Activated CD8-positive, alpha-beta memory T cell treated with anti-CD3 and anti-CD28 coated beads for 24 hours (primary cell): ENCODE measurements around the gene ZCCHC14.

Experiments
- DNase-seq: peaks from one replicate; pipeline ENCODE4 v3.0.0-alpha.2; 2020

The ZCCHC14 gene

GRCh38 chr16:87451563-87452210 is 41.1 kb downstream of the ZCCHC14 start:
- no peak for DNase-seq

DNA sequence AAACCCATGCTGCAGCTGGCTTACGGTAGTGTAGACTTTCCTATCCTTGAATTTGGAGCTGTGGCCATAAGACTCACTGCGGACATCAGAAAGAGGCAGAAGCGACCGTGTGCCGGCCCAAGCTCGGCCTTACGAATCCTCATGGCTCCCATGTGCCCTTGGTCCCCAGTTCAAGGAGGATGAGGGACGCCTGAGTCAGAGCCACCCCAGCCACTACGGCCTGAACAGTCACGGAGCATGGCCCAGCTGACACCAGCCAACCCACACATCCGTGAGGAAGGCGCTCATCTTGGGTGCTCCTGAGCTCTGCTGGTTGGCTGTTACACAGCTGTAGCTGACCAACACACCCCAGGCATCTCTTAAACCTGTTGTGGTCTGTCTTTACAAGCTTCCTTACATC is 44.0 kb downstream of the ZCCHC14 start:
- DNase-seq, result no peak

DNA sequence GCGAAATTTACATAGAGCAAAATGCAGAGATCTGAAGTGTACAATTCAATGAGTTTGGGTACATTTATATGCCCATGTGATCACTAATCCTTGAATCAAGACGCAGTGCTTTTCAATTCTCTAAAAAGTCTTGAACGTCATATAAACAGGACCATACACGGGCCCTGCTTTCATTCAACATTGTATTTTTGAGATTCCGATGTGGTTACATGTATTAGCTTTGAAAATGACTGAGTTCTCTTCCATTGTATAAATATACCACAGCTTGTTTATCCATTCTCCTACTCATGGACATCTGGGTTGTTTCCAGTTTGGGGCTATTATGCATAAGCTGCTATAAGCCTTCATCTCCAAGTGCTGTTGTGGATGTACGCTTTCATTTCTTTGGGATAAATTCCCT is 45.5 kb downstream of the ZCCHC14 start:
- DNase-seq, result no peak

DNA sequence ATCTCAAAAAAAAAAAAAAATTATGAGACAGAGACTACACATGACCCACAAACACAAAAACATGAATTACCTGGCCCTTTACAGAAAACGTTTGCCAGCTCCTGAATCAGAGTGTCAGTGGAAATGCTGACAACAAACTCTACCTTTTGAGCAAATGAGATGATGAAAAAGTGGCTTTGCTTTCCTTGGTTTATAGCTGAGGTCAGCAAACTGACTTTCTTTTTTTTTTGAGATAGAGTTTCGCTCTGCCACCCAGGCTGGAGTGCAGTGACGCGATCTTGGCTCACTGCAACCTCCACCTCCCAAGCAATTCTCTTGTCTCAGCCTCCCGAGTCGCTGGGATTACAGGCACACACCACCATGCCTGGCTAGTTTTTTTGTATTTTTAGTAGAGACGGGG is 46.3 kb downstream of the ZCCHC14 start:
- DNase-seq, result no peak

GRCh38 chr16:87445486-87445885 is 47.3 kb downstream of the ZCCHC14 start:
- no peak for DNase-seq

- no peak for DNase-seq
These were observed 48.9 kb downstream of the ZCCHC14 start for GRCh38 chr16:87443964-87444363.

GRCh38 chr16:87443016-87443415 is 49.8 kb downstream of the ZCCHC14 start:
- no peak for DNase-seq

DNA sequence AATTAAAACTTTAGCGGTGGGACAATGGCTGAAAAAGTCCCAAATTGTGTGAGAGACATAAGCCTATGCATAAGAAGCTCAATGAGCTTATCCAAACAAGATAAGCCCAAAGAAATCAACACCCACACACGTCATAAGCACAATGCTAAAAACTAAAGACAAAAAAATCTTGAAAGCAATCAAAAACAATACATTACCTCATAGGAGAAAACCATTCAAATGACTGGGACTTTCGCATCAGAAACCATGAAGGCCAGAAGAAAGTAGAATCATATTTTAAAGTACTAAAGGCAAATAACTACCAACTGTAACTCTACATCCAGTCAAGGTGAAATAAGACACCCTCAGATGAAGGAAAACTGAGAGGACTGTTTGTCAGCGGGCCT is 50.2 kb downstream of the ZCCHC14 start:
- no peak for DNase-seq

DNA sequence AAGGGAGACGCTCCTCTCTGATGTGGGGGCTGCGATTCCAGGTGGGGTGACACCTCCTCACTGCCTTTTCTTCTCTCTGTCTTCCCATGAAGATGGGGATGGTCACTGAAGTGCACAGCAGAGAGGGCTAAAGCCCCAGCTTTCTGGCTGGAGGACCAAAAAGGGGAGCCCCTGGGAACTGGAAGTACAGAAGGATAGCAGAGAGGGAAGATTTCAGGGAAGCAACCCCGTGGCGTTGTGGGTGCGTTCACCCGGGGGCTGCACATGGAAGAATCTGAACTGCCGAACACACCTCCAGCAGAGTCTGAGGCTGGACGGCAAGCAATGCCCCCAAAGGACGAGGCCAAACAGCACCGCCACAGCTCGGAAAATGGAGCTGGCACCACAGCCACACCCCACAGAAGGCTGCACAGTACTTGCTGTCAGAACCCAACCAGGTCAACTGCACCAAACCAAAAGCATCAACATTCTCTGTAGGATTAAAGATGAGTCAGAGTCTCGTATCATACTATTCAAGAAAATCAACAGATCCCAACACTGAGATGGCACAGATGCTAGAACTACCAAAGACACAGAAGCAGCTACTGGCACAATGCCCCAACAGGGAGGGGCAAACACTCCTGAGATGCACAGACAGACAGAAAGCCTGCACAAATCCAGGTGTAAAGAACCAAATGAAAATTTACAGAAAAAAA is 50.8 kb downstream of the ZCCHC14 start:
- no peak for DNase-seq

GRCh38 chr16:87439926-87440325 is 52.9 kb downstream of the ZCCHC14 start:
- no peak for DNase-seq

GRCh38 chr16:87438611-87438985 is 54.2 kb downstream of the ZCCHC14 start:
- DNase-seq, result no peak

DNA sequence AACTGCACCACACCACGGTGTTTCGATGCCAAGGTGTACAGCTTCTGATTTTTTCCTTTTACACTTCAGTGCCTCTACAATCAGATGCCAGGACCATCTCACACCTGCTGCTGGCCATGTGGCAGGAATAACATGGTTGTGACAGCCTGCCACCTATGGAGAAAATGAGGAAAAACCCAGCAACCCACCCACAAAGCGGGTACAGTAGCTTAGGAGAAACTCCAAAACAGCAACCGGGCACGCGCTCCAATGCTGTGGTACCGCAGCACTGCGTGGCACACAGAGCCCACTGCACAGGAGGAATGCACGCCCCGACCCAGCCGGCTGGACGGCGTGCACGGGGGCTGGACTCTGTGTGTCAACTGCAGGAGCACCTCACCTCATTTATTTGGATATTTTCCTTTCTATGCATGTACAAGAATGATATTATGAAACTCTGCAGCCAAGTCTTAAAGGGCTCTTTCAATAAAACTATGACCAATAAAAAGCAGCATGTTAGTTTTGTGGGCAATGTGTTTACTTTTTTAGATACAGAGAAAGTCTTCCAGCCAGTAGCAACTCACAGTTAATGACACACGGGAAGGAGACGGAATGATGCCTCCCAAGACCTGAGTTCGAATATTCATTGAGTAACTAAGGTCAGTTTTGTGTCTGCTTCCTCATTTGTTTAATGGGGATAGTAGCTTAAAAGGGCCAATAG is 54.8 kb downstream of the ZCCHC14 start:
- no peak for DNase-seq

GRCh38 chr16:87437327-87437726 is 55.5 kb downstream of the ZCCHC14 start:
- DNase-seq, result no peak

DNA sequence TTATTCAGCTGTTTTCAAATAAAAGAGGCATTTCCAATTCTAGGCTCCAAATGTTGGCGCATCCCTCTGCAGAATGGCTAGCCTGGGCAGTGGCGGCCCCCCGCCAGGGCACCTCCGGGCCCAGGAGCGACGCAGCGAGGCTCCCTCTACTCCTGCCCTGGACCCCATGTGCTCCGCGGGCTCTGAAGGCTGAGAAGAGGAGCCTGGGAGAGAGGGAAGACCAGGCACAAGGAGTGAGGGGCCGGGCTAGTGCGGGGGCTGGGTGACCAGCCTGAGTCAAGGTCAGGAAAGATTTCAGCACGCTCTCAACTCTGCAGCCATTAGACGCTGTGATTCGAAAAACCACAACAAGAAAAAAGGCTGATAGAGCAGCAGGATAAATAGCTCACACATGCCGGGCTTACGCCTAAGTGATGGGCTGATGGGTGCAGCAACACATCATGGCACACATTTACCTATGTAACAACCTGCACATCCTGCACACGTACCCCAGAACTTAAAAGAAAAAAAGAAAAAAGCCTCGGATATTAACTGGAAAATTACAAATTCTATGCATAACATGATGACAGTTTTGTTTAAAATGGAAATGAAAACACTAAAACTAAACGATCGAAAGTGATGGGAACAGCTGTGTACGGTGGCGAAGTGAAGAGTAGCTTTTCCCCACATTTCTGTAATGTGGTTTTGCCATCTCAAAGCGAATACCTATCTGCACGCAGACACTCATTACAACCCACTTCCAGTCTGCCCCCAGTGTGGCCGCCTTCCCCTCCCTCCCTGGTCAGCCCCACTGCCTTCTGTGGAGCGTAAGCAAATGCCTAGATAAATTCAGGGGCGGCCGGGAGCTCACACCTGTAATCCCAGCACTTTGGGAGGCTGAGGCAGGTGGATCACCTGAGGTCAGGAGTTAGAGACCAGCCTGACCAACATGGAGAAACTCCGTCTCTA is 56.3 kb downstream of the ZCCHC14 start:
- peak; percentile 69 for DNase-seq

DNA sequence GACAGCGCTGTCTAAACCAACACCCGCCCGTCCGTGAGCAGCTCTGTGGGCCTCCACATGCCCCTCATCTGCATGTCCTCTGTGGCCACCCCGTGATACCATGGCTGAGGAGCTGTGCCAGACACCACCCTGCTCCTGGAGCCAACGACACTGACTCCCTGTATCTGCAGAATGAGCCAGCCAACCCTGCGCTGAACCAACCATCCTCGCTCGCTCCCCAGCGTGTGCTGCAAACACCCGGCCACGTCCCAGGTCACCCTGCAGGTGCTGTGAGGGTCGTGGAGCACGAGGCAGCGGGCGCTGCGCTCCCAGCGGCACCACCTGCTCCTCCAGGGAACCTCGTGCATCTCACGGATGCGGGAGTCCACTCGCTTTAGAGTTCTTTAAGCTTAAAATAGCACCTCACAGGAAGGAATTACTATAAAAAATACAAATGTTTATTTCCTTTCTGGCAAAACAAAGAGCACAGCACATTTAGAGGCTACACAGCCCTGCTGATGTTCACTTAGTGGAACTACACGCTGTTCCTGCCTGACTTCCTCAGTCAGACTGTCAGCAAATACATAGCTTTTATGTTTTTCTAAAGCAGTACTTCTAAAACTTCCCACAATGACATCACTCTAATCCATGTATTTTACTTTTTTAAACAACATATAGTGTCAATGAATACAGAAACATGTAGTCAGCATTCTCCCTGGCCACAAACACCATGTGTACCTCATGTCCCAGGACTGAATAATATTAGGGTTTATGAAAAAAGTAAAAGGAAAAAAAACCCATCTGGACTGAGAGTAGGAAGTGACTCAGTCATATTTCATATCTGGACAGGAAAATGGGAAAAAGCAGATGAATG is 57.2 kb downstream of the ZCCHC14 start:
- no peak for DNase-seq

DNA sequence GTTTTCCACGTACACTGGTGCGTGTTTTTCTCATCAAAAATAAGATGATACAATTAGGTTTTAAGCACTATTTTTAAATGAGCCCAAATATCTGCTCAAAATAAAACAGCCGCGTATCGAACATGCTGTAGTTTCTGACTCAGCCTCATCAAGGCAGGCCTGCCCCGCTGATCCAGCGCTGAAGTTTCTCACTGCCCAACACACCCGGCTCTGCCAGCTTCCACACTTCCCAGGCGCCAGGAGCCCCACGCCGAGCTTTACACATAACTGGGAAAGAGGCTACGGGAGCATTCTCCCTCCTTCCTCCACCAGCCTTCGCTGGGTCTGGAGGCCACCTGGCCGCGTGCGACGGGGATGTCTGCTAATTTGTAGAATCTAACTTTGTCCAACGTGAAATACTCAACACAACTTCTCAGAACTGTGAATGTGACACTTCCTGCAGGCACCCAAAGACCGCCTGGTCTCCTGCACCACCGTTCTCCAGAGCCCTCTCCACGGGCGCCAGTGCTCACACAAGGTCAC is 58.6 kb downstream of the ZCCHC14 start:
- no peak for DNase-seq

DNA sequence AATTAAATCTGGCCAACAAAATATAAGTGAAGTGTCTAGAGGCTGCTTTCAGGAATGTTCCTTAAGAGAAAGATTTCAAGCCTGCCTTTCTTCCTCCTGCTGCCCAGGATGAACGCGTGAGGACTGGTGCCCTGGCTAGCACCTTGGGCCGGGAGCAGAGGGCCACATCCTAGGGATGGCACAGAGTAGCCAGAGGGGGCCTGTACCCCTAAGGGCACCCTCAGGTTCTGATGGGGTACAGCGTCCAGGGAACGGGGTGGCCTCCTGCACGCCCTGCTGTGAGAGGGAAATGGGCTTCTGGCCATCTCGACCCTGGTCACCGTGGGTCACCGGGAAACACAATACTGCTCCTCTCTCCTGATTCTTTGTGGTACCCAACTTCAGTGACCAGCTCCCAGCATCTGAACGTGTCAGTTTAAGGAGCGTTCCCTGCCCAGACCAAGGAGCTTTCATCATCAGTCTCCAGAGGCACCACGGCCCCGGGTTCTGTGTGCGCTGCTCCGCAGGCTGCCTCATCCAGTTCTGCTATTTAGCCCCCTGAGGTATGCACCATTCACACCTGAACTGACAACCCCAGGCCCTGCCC is 60.4 kb downstream of the ZCCHC14 start:
- DNase-seq, result no peak

GRCh38 chr16:87431926-87432325 is 60.9 kb downstream of the ZCCHC14 start:
- DNase-seq, result no peak

GRCh38 chr16:87426423-87427215 is 66.2 kb downstream of the ZCCHC14 start:
- DNase-seq, result no peak

DNA sequence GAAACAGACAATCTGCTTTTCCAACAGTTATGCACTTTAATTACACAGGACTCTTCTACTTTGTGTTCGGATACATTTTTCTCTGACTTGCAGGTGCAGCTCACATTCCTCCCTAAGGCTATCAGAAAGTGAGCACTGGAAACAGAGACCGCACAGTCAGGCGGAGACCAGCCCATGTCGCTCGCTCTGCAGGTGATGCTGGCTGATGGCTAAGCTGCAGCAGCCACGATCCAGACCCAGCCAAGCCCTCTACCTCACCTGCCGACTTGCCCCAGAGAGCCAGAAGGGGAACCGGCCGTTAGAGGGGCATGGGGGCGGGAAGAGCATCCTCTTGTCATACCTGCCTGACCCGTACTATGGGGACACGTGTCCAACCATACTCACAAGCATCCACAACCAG is 66.9 kb downstream of the ZCCHC14 start:
- DNase-seq, result no peak

DNA sequence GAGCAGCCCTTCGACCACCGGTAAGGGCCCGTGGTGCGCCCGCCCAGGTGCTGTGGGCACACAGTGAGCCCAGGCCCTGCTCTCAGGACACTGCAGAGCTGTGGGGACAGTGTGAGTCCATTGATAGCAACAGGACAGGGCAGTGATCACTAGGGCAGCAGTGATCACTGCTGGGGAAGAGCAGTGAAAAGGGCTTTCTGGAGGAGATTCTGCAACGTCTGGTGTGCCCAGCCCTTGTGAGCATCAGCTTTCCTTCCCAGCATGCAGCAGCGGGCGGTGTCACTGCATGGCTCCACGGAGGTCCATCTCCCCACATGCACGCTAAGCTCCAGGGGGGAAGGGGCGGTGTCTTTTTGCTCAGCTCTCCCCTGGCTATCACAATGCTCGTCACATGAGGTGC is 68.6 kb downstream of the ZCCHC14 start:
- DNase-seq, result no peak
